GM23338 (cell line): ENCODE results near the gene MYH7. TPM values are rescaled to one million over a fixed set of nuclear protein-coding genes. Genes with fewer than 3 reads are reported as not detected.

Source experiments
- ATAC-seq: fragments of 200-7000 bp; cut with Tn5 transposase; 3 replicates; pipeline ENCODE4 v1.9.1; 2020
- DNase-seq: peaks from one replicate; pipeline ENCODE4 v3.0.0-alpha.2; 2015; ENCODE audit warnings: low spot score
- H2AFZ ChIP-seq: fragments of 200-600 bp; sonication (generic); 2 replicates; pipeline ENCODE4 v1.8.0; 2016; ENCODE audit warnings: antibody characterized with exemption, mild to moderate bottlenecking, moderate library complexity
- H3F3A ChIP-seq: fragments of 200-600 bp; sonication (generic); replicated peaks from 2 replicates; pipeline ENCODE4 v1.8.0; 2017; ENCODE audit warnings: antibody characterized with exemption, mixed run types, low read depth
- H3K27ac ChIP-seq: fragments of 200-600 bp; sonication (generic); 2 replicates; pipeline ENCODE4 v1.6.1; 2016; ENCODE audit warnings: low read depth
- H3K27me3 ChIP-seq: fragments of 200-600 bp; sonication (generic); 2 replicates; pipeline ENCODE4 v1.8.0; 2016; ENCODE audit warnings: mild to moderate bottlenecking, mixed run types, moderate library complexity; ENCODE audit not compliant: insufficient read depth
- H3K36me3 ChIP-seq: fragments of 200-600 bp; sonication (generic); 2 replicates; pipeline ENCODE4 v1.8.0; 2016; ENCODE audit warnings: mild to moderate bottlenecking; ENCODE audit not compliant: insufficient read depth
- H3K4me1 ChIP-seq: fragments of 200-600 bp; sonication (generic); 2 replicates; pipeline ENCODE4 v1.8.0; 2016; ENCODE audit warnings: mild to moderate bottlenecking, moderate library complexity; ENCODE audit not compliant: insufficient read depth
- H3K4me2 ChIP-seq: fragments of 200-600 bp; sonication (generic); 2 replicates; pipeline ENCODE4 v1.7.1; 2017; ENCODE audit warnings: mixed run types
- H3K4me3 ChIP-seq: fragments of 200-600 bp; sonication (generic); 2 replicates; pipeline ENCODE4 v1.6.1; 2016; ENCODE audit warnings: mixed run types
- H3K79me2 ChIP-seq: fragments of 200-600 bp; sonication (generic); replicated peaks from 2 replicates; pipeline ENCODE4 v1.8.0; 2017; ENCODE audit warnings: mild to moderate bottlenecking; ENCODE audit not compliant: insufficient read depth
- H3K9me2 ChIP-seq: fragments of 200-600 bp; sonication (generic); 2 replicates; pipeline ENCODE4 v1.8.0; 2017; ENCODE audit not compliant: insufficient read depth
- H4K20me1 ChIP-seq: fragments of 200-600 bp; sonication (generic); replicated peaks from 2 replicates; pipeline ENCODE4 v1.8.0; 2017; ENCODE audit warnings: mild to moderate bottlenecking; ENCODE audit not compliant: insufficient read depth
- H3K27ac Mint-ChIP-seq: 2 replicates; pipeline ENCODE4 v1.8.0; 2020; ENCODE audit warnings: inconsistent platforms, mild to moderate bottlenecking, moderate library complexity, mixed read lengths
- H3K27me3 Mint-ChIP-seq: 3 replicates; pipeline ENCODE4 v1.8.0; 2022; ENCODE audit warnings: low read depth, mild to moderate bottlenecking, moderate library complexity, mixed read lengths, inconsistent platforms; ENCODE audit not compliant: insufficient read depth, poor library complexity
- H3K36me3 Mint-ChIP-seq: 3 replicates; pipeline ENCODE4 v1.8.0; 2021; ENCODE audit warnings: low read depth, mild to moderate bottlenecking, inconsistent platforms, moderate library complexity, mixed read lengths
- H3K4me1 Mint-ChIP-seq: 3 replicates; pipeline ENCODE4 v1.8.0; 2020; ENCODE audit warnings: mild to moderate bottlenecking, inconsistent platforms, mixed read lengths
- H3K4me3 Mint-ChIP-seq: 3 replicates; pipeline ENCODE4 v1.8.0; 2021; ENCODE audit warnings: moderate library complexity, mild to moderate bottlenecking, inconsistent platforms, mixed read lengths
- H3K9me3 Mint-ChIP-seq: 3 replicates; pipeline ENCODE4 v1.8.0; 2020; ENCODE audit warnings: moderate library complexity, mild to moderate bottlenecking, inconsistent platforms, mixed read lengths
- CTCF ChIP-seq, 2 experiments: fragments of 200-600 bp in 1 of 2; sonication (generic) in 1 of 2; conservative IDR thresholded peaks; 2 replicates each; pipeline versions ENCODE4 v1.5.1 to v1.6.1; 2016 to 2017; ENCODE audit warnings: antibody characterized with exemption in 2 of 2, low read depth in 2 of 2, mild to moderate bottlenecking in 2 of 2, moderate library complexity in 1 of 2
- EZH2 ChIP-seq: fragments of 200-600 bp; sonication (generic); IDR thresholded peaks from one replicate; pipeline ENCODE4 v1.8.0; 2017; ENCODE audit warnings: antibody characterized with exemption, mild to moderate bottlenecking, low read depth; ENCODE audit not compliant: unreplicated experiment
- JUNB ChIP-seq: IDR thresholded peaks from one replicate; pipeline ENCODE4 v1.6.1; 2016; ENCODE audit warnings: antibody characterized with exemption; ENCODE audit not compliant: unreplicated experiment
- NANOG ChIP-seq: IDR thresholded peaks from 2 replicates; pipeline ENCODE4 v1.6.1; 2016; ENCODE audit warnings: antibody characterized with exemption, borderline replicate concordance
- POLR2AphosphoS5 ChIP-seq: IDR thresholded peaks from 2 replicates; pipeline ENCODE4 v1.6.1; 2016; ENCODE audit warnings: antibody characterized with exemption, low read depth
- REST ChIP-seq: IDR thresholded peaks from one replicate; pipeline ENCODE4 v1.6.1; 2018; ENCODE audit warnings: antibody characterized with exemption; ENCODE audit not compliant: unreplicated experiment
- STAT1 ChIP-seq: IDR thresholded peaks from one replicate; pipeline ENCODE4 v1.6.1; 2016; ENCODE audit warnings: antibody characterized with exemption; ENCODE audit not compliant: unreplicated experiment
- ZNF114 ChIP-seq: fragments of 250-450 bp; sonication (Bioruptor Pico); IDR thresholded peaks from 2 replicates; pipeline ENCODE4 v1.5.0; 2020; ENCODE audit warnings: mild to moderate bottlenecking, moderate library complexity
- ZNF331 ChIP-seq: fragments of 250-450 bp; sonication (Bioruptor Pico); IDR thresholded peaks from 2 replicates; pipeline ENCODE4 v1.5.0; 2020; ENCODE audit warnings: low read depth, mild to moderate bottlenecking, moderate library complexity
- ZNF462 ChIP-seq: fragments of 250-450 bp; sonication (Bioruptor Pico); IDR thresholded peaks from 2 replicates; pipeline ENCODE4 v1.5.0; 2020; ENCODE audit warnings: mild to moderate bottlenecking, moderate library complexity
- polyA plus RNA-seq: library from polyadenylated mRNA; unstranded; fragments of >200 nt; fragmentation: Nextera tagmentation; extraction: Ambion mirVana; gene quantifications from 2 replicates; pipeline ENCODE4 v1.2.1, GENCODE V29; 2016
- total RNA-seq: library from RNA; depleted of rRNA; stranded (reverse); fragments of >200 nt; shearing (Covaris generic); gene quantifications from 2 replicates; pipeline ENCODE4 v1.2.3, GENCODE V29; 2014

The MYH7 gene
- total and polyA plus RNA-seq, 2 experiments from 2014 or later = not detected

- H3K36me3 ChIP-seq = no peaks in the 10 kb centered on the region
- H3K27ac Mint-ChIP-seq = no peak overlapping the region
- H3K27me3 ChIP-seq = no peaks in the 10 kb centered on the region
- no peaks in the 10 kb centered on the region for H3F3A ChIP-seq
- no peak overlapping the region for H3K4me3 Mint-ChIP-seq
- no peaks in the 10 kb centered on the region for H4K20me1 ChIP-seq
- TF ChIP-seq CTCF (conservative IDR thresholded peaks at IDR 0.05; ENCODE audit: low read depth in 2 of 2) = no peak
- no peak for TF ChIP-seq STAT1
- TF ChIP-seq JUNB = no peak
- no peak for TF ChIP-seq REST
- no peak for TF ChIP-seq ZNF462 (CRISPR knock-in tag)
- TF ChIP-seq NANOG = no peak
- TF ChIP-seq EZH2 = no peak
- no peak for TF ChIP-seq ZNF114
- no peak for TF ChIP-seq POLR2AphosphoS5
- no peak for TF ChIP-seq ZNF331 (CRISPR knock-in tag)
- no peaks in the 10 kb centered on the region for H3K36me3 Mint-ChIP-seq
- H3K4me1 Mint-ChIP-seq = no peaks in the 10 kb centered on the region
- no peak for DNase-seq
- no peaks in the 10 kb centered on the region for H3K79me2 ChIP-seq
- no peak for ATAC-seq
- H3K27ac ChIP-seq = no peak overlapping the region
- H3K4me1 ChIP-seq = no peaks in the 10 kb centered on the region
- no peaks in the 10 kb centered on the region for H3K9me2 ChIP-seq
- no peaks in the 10 kb centered on the region for H3K27me3 Mint-ChIP-seq
- H3K4me2 ChIP-seq = no peak overlapping the region
- no peaks in the 10 kb centered on the region; the same call in 2 of the 3 replicates for H3K9me3 Mint-ChIP-seq
- H2AFZ ChIP-seq = no peak overlapping the region
- H3K4me3 ChIP-seq = no peak overlapping the region
Observed at GRCh38 chr14:23457587-23458445, 22.4 kb upstream of the MYH7 start.
